Activated CD4-positive, alpha-beta T cell treated with anti-CD3 and anti-CD28 coated beads, Interleukin-2, amount 10 ng/mL, durations not matched to agents 7 days and 5 days (primary cell): ENCODE results near the gene HOXA9. TPM values are rescaled to one million over a fixed set of nuclear protein-coding genes. Genes with fewer than 3 reads are reported as not detected.

Experiments
- CTCF ChIA-PET: fragments of 350-600 bp; sonication (Branson Sonifier 250); formaldehyde crosslinking; loops from one replicate; lab custom pipeline; 2021; ENCODE audit warnings: antibody characterized with exemption; lab: Charles Lee
- POLR2A ChIA-PET: fragments of 350-600 bp; sonication (Branson Sonifier 250); formaldehyde crosslinking; loops from one replicate; lab custom pipeline; 2021; ENCODE audit warnings: antibody characterized with exemption; lab: Charles Lee
- DNase-seq: peaks from one replicate; pipeline ENCODE4 v3.0.0-alpha.2; 2020
- H3K27ac Mint-ChIP-seq: one replicate; pipeline ENCODE4 v1.8.0; 2021; ENCODE audit warnings: mild to moderate bottlenecking, moderate library complexity, mixed read lengths
- H3K27me3 Mint-ChIP-seq: one replicate; pipeline ENCODE4 v1.8.0; 2021; ENCODE audit warnings: mixed read lengths
- H3K36me3 Mint-ChIP-seq: one replicate; pipeline ENCODE4 v1.8.0; 2021; ENCODE audit warnings: low read depth, mixed read lengths
- H3K4me1 Mint-ChIP-seq: one replicate; pipeline ENCODE4 v1.8.0; 2021; ENCODE audit warnings: mixed read lengths
- H3K4me3 Mint-ChIP-seq: one replicate; pipeline ENCODE4 v1.8.0; 2021; ENCODE audit warnings: mild to moderate bottlenecking, moderate library complexity, mixed read lengths
- H3K9me3 Mint-ChIP-seq: one replicate; pipeline ENCODE4 v1.8.0; 2021; ENCODE audit warnings: mixed read lengths
- total RNA-seq, 2 experiments: library from RNA; stranded (reverse); gene quantifications; one replicate each; pipeline ENCODE4 v1.2.3, GENCODE V29; 2021

The HOXA9 gene
- total RNA-seq, 2 experiments from 2014 or later = not detected

DNA sequence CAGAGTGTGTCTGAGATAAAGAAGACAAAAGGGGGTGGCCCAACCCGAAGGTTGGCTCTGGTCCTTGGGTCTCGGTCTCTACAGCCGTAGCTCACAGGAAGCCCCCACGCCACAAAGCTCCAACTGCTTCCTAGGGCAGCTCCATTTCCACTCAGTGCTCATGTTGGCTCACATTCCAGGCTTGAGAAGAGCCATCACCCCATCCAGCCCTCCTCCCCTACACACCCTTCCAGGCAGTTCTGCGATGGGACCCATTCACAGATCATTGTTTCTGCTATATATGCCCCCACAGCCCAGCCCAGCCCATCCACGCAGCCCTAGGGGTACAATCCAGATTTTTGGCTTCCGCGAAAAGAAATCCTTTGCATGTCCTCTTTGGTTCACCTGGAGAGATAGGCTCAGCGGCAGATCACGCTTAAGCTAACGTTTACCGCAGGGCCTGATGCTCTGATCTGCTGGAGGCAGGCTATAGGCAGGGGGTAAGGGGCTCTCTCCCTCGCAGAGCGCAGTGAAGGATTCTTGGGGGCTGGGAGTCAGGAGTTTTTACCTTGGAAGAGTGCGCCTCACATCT, 25.9 kb upstream of the HOXA9 start:
- Mint-ChIP-seq H3K36me3 (peaks cover 7% of the 10 kb centered on the region), H3K4me3 (no peak overlapping the region), H3K9me3 (no peaks in the 10 kb centered on the region), H3K27me3 (peaks cover 87% of the 10 kb centered on the region), H3K4me1 (peaks cover 29% of the 10 kb centered on the region), H3K27ac (no peak overlapping the region)
- CTCF ChIA-PET = interaction anchor here (1.3 to 2.3 kb wide), 3 partner anchors 25 to 34 kb away, joined by 6 to 8 read pairs (median 6); partner anchors contain the start of genes HOXA7 and HOXA9
- POLR2A ChIA-PET = no interaction called here
- no peak for DNase-seq

DNA sequence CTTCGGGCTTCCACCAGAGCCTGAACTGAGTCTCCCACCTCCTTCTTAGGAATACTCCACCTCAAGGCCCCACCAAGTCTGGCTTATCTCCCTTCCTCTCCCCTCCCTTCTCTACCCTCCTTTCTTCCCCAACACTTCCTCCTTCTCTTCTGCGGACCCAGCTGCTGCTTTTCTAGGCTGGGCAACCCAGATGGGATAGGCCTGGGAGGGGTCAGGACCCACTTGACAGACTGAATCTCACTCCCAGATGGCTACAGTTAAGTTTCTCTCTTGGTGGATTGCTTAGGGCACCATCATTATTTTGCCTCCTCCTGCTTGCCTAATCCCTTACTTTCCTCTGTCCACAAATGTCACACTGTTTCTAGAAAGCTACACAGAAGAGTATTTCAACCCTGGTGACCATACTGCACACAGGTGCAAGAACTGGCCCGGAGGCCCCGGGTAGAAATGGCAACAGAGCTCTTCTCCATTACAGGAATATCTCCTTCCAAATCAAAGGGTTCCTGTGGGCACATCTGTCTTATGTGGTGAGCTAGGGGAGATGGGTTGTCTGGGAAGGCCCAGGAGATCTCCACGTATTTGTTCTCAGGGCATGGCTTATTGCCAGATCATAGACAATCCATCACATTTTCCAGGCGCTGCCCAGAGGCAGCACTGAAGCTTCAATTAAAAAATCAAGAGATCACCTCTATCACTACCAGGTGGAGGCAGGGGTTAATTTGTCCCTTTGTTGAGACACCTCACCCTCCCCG, 24.8 kb upstream of the HOXA9 start:
- DNase-seq = no peak
- Mint-ChIP-seq H3K4me1 (peaks cover 37% of the 10 kb centered on the region), H3K27ac (peak overlapping the region; percentile 19), H3K9me3 (no peaks in the 10 kb centered on the region), H3K36me3 (peaks cover 8% of the 10 kb centered on the region), H3K27me3 (peaks cover 90% of the 10 kb centered on the region), H3K4me3 (no peak overlapping the region)
- POLR2A ChIA-PET = no interaction called here
- CTCF ChIA-PET = interaction anchor here (1.3 to 1.6 kb wide), 4 partner anchors 10 to 33 kb away, joined by 3 to 7 read pairs (median 6); partner anchors contain the start of genes HOXA7 and HOXA9

DNA sequence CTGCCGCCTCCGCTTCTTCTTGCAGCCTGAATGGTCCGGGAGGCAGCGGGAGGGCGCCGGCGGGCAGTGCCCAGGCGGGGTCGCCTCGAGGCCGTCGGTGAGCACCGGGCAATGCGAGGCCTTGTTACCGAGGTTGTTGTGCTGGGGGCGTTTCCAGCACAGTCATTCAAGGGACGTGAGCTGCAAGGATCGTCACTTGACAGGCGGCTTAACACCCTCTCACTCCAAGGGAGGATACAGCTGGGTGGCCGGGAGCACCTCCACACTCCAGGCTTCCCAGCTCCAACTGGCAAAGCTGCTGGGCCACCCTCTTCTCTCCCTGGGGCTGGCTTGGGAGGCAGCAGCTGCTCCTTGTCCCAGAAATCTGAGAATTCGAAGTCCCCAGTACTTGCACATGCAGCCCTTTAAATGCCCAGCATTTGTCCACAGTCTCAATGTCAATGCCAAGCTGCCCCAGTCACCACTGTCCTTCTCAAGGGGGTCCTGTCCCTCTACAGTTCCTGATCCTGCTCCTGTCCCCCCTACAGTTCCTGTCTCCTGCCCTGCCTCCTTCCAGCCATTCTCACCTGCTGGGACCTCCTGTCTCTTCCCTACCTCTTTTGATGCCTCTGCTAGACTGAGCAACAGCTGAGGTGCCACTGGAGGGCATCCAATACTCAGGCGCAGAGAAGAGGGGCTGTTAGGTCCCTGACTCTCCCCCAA, 24.1 kb upstream of the HOXA9 start:
- peaks cover 43% of the 10 kb centered on the region for H3K4me1 Mint-ChIP-seq
- ChIA-PET CTCF (interaction anchor here (0.7 to 1.6 kb wide), 5 partner anchors 9 to 32 kb away, joined by 3 to 7 read pairs (median 3); partner anchors contain the start of gene HOXA7), POLR2A (no interaction called here)
- H3K27me3 Mint-ChIP-seq = peaks cover 89% of the 10 kb centered on the region
- H3K9me3 Mint-ChIP-seq = no peaks in the 10 kb centered on the region
- DNase-seq = no peak
- no peak overlapping the region for H3K4me3 Mint-ChIP-seq
- H3K27ac Mint-ChIP-seq = peak overlapping the region; percentile 19
- H3K36me3 Mint-ChIP-seq = peaks cover 11% of the 10 kb centered on the region

DNA sequence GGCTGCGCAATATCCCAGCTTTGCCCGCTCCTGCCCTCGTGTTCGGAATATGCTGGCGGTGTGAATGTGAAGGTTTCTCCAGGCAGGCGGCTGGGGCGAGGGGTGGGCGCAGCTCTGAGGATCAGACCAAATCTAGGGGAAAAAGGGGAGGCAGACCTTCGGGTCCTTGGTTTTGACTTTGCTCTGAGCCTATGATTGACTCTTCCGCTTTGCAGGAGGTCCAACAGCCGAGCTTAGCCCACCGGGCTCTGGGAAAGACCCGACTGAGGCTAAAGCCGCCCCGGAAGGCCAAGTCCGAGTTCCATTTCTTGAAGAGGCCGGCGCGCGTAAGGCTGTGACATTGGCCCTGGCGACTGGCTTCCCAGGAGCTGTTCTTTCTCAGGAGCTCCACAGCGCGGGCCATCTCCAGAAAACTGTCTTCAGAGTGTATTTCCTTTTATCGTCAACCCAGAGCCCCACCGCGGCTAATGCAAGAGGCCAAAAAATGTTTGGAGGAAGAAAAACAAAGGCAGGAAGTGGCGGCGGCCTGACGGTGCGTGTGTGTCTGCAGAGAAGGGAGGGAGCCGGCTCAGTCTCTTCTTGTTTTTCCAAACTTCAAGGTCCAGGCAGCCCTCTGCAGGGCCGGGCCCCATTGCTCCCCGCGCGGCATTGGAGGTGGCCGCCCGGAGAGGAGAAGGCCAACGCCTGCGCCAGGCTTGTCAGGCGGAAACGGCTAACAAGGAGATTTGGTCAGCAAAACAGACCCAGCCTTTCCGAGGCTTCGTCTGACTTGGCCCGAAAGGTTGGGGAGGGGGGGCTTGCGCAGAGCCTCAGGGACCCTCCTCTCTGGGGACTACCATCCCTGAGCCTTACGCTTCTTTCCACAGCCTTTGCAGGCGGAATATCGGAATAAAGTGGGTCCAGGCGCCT, 23.3 kb upstream of the HOXA9 start:
- CTCF ChIA-PET = interaction anchor here (0.7 to 1.7 kb wide), 4 partner anchors 9 to 28 kb away, joined by 3 to 7 read pairs (median 4); partner anchors contain the start of gene HOXA13
- Mint-ChIP-seq H3K9me3 (no peaks in the 10 kb centered on the region), H3K4me3 (peak overlapping the region; percentile 59), H3K27ac (peak overlapping the region; percentile 71), H3K36me3 (peaks cover 11% of the 10 kb centered on the region), H3K4me1 (peaks cover 43% of the 10 kb centered on the region), H3K27me3 (peaks cover 87% of the 10 kb centered on the region)
- POLR2A ChIA-PET = no interaction called here
- peak; percentile 48 for DNase-seq

DNA sequence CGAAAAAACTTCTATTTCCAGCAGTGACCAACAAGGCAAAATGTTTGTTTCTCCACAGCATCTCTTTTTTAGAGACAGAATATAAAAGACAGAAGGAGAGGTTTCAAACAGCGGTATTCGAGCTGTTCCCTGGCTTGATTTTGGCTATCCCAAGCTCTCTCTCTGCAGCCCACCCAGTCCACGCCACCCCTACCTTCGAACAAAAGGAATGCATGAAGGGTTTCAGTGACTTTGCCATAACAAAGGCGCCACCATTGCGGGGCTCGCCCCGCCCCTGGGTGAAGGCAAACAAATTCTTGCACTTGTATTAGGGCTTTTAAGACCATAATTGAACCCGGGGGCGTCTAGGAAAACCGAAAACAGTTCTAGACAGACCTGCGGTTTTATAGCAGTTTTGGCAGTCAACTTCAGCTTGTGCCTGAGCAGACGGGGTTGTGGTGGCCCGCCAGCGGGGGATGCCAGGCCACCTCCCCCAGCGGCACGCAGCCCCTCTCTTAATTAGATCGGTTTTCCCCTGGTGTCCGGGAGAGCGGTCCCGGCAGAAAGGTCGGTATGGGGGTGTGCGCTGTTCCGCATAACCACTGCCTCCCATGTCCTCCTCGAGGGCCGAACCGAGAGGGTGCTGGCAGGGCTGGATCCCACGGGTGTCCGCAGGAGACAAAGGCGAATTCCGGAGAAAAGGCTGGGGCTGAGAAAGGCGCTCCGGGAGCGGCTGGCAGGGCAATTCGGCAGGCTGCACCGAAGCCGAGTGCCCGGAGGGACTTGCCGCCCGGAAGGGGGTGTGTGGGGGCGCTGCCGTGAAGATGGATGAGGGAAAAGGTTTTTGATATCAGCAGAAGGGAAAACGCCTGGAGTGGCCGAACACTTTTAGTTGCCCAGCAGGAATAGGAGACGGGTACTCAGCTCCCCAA, 22.4 kb upstream of the HOXA9 start:
- H3K27ac Mint-ChIP-seq = peak overlapping the region; percentile 71
- H3K4me1 Mint-ChIP-seq = peaks cover 43% of the 10 kb centered on the region
- POLR2A ChIA-PET = no interaction called here

DNA sequence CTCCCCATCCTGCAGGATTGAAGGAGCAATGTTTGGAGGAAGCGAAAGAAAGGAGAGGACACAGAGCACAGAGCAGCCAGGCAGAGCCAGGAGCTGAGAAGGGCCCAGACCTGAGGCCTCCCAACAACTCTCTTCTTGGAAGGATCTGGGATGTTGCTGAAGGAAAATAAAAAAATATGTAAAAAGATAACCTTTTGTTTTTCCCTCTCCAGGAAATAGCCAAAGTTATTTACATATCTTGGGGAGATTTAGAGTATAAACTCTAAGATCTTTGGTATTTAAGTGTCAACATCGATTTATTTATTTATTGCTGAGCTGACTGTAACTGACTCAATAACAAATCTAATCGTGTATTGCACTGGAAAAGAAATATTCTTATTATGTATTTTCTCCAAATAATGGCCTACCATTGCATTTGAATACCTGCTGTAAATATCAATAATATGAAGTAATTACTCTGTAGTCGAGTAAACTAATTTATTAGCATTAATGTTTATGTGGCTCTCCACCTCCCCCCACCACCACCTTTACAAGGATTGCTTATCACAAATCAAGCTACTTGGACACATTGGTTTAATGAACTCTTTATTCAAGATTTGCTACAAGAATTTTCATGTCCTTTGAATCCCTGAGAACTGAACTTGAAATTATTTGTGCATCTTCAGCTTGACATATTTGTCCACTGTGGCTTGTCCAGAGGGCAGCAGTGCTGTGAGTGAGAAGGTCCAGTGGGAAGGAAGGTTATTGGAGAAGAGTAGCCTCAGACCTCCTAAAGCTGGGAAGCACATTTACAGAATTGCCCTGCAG, 21.5 kb upstream of the HOXA9 start:
- no peak for DNase-seq
- Mint-ChIP-seq H3K36me3 (peaks cover 11% of the 10 kb centered on the region), H3K9me3 (no peaks in the 10 kb centered on the region), H3K27me3 (peaks cover 82% of the 10 kb centered on the region), H3K4me1 (peaks cover 42% of the 10 kb centered on the region), H3K27ac (no peak overlapping the region), H3K4me3 (no peak overlapping the region)
- POLR2A ChIA-PET = interaction anchor here (0.6 kb wide), 1 partner anchor 9 kb away, joined by 3 read pairs; no protein-coding TSS in a partner anchor
- CTCF ChIA-PET = interaction anchor here (0.5 to 4.0 kb wide), 10 partner anchors 9 to 776 kb away, joined by 3 to 18 read pairs (median 4); partner anchors contain the start of gene HOXA13

More for the DNA sequence above, 22.4 kb upstream of the HOXA9 start:
- no peak for DNase-seq
- peak overlapping the region; percentile 59 for H3K4me3 Mint-ChIP-seq
- no peaks in the 10 kb centered on the region for H3K9me3 Mint-ChIP-seq
- H3K36me3 Mint-ChIP-seq = peaks cover 11% of the 10 kb centered on the region
- peaks cover 84% of the 10 kb centered on the region for H3K27me3 Mint-ChIP-seq
- CTCF ChIA-PET = interaction anchor here (1.1 to 4.0 kb wide), 6 partner anchors 8 to 42 kb away, joined by 3 to 18 read pairs (median 6); partner anchors contain the start of gene HOXA13

DNA sequence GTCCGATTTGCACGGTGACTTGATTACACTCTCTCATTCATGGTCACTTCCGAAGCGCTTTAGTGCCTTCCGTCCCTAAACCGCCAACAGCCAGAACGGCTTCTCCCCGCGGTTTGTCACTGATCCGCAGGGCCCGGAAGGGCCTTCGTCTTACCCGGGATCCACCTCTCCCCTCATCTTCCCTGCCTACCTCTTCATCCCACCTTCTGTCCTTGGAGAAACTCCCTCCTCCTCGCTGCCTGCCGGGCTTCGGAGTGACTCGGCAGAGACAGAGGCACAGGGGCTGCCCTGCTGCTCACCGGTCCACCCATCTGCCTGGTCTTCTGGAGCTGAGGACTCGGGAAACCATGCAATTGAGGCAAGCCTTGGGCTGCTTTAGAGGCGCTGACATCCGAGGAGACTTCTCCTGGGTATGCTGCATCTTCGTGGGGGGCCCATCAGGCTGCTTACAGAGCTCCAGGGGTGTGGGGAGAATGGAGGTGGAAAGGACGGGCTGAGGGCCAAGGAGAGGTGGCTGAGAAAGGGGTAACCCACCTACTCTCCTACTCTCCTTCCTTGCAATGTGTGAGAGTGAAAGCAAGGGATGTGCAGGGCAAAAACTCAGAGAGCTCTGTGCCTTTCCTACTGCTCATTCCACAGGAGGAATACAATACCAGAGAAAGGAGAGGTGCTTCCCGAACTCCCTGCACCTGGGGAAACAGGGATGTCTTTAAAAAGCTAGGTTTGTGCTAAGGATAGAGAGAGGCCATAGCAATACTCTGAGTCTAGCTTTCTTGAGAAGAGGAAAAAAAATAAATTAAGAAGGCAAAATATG, 20.7 kb upstream of the HOXA9 start:
- no peak for DNase-seq
- Mint-ChIP-seq H3K9me3 (no peaks in the 10 kb centered on the region), H3K27ac (peak overlapping the region; percentile 63), H3K36me3 (peaks cover 11% of the 10 kb centered on the region), H3K4me1 (peaks cover 40% of the 10 kb centered on the region), H3K27me3 (peaks cover 81% of the 10 kb centered on the region), H3K4me3 (peak overlapping the region; percentile 50)
- POLR2A ChIA-PET = interaction anchor here (0.6 kb wide), 1 partner anchor 10 kb away, joined by 3 read pairs; no protein-coding TSS in a partner anchor
- CTCF ChIA-PET = interaction anchor here (0.5 to 4.0 kb wide), 9 partner anchors 9 to 777 kb away, joined by 3 to 18 read pairs (median 3); no protein-coding TSS in a partner anchor

DNA sequence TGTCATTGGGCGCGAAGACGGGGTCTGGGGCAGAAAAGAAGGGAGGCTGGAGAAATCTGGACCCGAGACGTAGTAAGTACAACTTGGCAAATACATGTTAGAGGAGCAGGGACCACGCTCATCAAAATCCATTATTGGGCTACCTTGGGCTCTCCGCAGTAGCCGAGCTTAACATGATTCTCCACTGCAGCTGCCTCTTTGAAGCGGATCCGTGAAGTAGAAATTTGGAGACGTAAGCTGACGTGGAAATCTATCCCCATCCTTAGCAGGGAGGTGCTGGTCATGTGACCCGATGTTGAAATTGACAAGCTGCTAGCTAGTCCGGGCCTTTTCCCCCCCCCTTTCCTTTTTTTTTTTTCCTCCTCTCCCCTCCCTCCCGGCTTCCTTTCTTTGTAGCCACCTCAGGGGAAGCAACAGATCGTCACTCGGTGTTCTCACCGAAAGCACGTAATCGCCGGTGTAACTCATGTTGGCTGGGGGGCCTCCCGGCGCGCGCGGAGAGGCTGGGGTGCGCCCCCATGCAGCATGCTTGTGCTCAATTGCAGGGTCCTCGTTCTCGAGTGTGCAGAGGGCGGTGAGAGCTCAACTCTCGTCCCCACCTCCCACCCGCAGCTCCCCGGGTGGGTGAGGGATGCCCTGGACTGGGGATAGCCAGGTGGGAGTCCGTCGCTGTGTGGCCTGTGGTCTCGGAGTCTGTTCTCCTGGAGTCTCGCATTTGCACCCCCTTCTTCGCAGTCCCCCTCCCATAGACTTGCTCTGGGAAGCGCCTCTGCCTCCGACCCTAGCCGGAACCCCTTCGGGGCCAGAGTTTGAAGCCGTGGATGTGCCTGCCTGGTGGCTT, 19.9 kb upstream of the HOXA9 start, which contains the start of gene HOXA11:
TSS of gene HOXA11 (minus strand) at position 220 of the 841 bp plus-strand sequence. CDS start at position 132, 88 bp downstream.
- Mint-ChIP-seq H3K4me1 (peaks cover 42% of the 10 kb centered on the region), H3K4me3 (peak within 1 kb of the TSS; percentile 50), H3K27ac (peak within 1 kb of the TSS; percentile 69), H3K36me3 (peaks cover 11% of the 10 kb centered on the region), H3K27me3 (peaks cover 79% of the 10 kb centered on the region), H3K9me3 (no peaks in the 10 kb centered on the region)
- ChIA-PET CTCF (interaction anchor here (0.6 to 4.0 kb wide), 8 partner anchors 10 to 307 kb away, joined by 3 to 18 read pairs (median 4); no protein-coding TSS in a partner anchor), POLR2A (no interaction called here)
- no peak for DNase-seq
